Astrocyte (in vitro differentiated cells and primary cell): Measurements from ENCODE around the gene SPTAN1. TPM values are rescaled to one million over a fixed set of nuclear protein-coding genes. Genes with fewer than 3 reads are reported as not detected.

Experiments
- DNase-seq: peaks from one replicate; pipeline ENCODE4 v3.0.0-alpha.2; 2010; ENCODE audit warnings: low read depth
- FAIRE-seq: peaks from 2 replicates; lab custom pipeline; 2011; peaks lifted over from hg19 to GRCh38; lab: Jason Lieb, UNC
- H2AFZ ChIP-seq: 2 replicates; pipeline ENCODE4 v1.6.0; 2012; ENCODE audit warnings: low read depth, low read length, inconsistent platforms
- H3K27ac ChIP-seq: 2 replicates; pipeline ENCODE4 v1.5.1; 2011; ENCODE audit warnings: low read depth, low read length, inconsistent platforms
- H3K27me3 ChIP-seq: 2 replicates; pipeline ENCODE4 v1.6.0; 2011; ENCODE audit warnings: low read length, inconsistent platforms; ENCODE audit not compliant: insufficient read depth
- H3K36me3 ChIP-seq: 2 replicates; pipeline ENCODE4 v1.5.1; 2011; ENCODE audit warnings: low read length, inconsistent platforms; ENCODE audit not compliant: insufficient read depth
- H3K4me1 ChIP-seq: 2 replicates; pipeline ENCODE4 v1.5.1; 2011; ENCODE audit warnings: low read length, inconsistent platforms; ENCODE audit not compliant: insufficient read depth
- H3K4me2 ChIP-seq: 2 replicates; pipeline ENCODE4 v1.6.0; 2012; ENCODE audit warnings: low read length, inconsistent platforms
- H3K4me3 ChIP-seq: 2 replicates; pipeline ENCODE4 v1.5.1; 2011; ENCODE audit warnings: low read depth, mild to moderate bottlenecking, low read length, inconsistent platforms; ENCODE audit not compliant: insufficient read depth
- H3K79me2 ChIP-seq: 2 replicates; pipeline ENCODE4 v1.6.0; 2012; ENCODE audit warnings: mild to moderate bottlenecking, low read length, inconsistent platforms; ENCODE audit not compliant: insufficient read depth
- H3K9ac ChIP-seq: 2 replicates; pipeline ENCODE4 v1.6.0; 2012; ENCODE audit warnings: mild to moderate bottlenecking, low read length, inconsistent platforms
- H3K9me3 ChIP-seq: 2 replicates; pipeline ENCODE4 v1.5.1; 2012; ENCODE audit warnings: low read depth, mild to moderate bottlenecking, low read length, inconsistent platforms; ENCODE audit not compliant: insufficient read depth
- H4K20me1 ChIP-seq: 2 replicates; pipeline ENCODE4 v1.6.0; 2012; ENCODE audit warnings: low read length, inconsistent platforms; ENCODE audit not compliant: insufficient read depth
- H3K27ac Mint-ChIP-seq: one replicate; pipeline ENCODE4 v1.8.0; 2021; ENCODE audit warnings: mild to moderate bottlenecking, mixed read lengths; ENCODE audit not compliant: unreplicated experiment
- H3K27me3 Mint-ChIP-seq: one replicate; pipeline ENCODE4 v1.8.0; 2021; ENCODE audit warnings: low read depth, mixed read lengths; ENCODE audit not compliant: unreplicated experiment
- H3K36me3 Mint-ChIP-seq: one replicate; pipeline ENCODE4 v1.8.0; 2021; ENCODE audit warnings: low read depth, mixed read lengths; ENCODE audit not compliant: unreplicated experiment
- H3K4me1 Mint-ChIP-seq: one replicate; pipeline ENCODE4 v1.8.0; 2021; ENCODE audit warnings: low read depth, mixed read lengths; ENCODE audit not compliant: unreplicated experiment
- H3K4me3 Mint-ChIP-seq: one replicate; pipeline ENCODE4 v1.8.0; 2021; ENCODE audit warnings: mild to moderate bottlenecking, moderate library complexity, mixed read lengths; ENCODE audit not compliant: unreplicated experiment
- H3K9me3 Mint-ChIP-seq: one replicate; pipeline ENCODE4 v1.8.0; 2021; ENCODE audit warnings: mild to moderate bottlenecking, mixed read lengths; ENCODE audit not compliant: unreplicated experiment
- EZH2 ChIP-seq: IDR thresholded peaks from 2 replicates; pipeline ENCODE4 v1.6.1; 2012; ENCODE audit warnings: mild to moderate bottlenecking, low read length, inconsistent platforms; ENCODE audit not compliant: insufficient read depth
- total RNA-seq: library from RNA; stranded (reverse); gene quantifications from 2 replicates; pipeline ENCODE4 v1.2.1, GENCODE V29; 2021
- TF ChIP-seq, protein P1 (sequence below): IDR thresholded peaks from 2 replicates; pipeline ENCODE4 v1.5.1; 2011; ENCODE audit warnings: low read depth, mild to moderate bottlenecking, inconsistent platforms, low read length, moderate library complexity; ENCODE audit not compliant: insufficient read depth

The SPTAN1 gene
- total RNA-seq, 1 donor from 2014 or later, result 604 TPM

DNA sequence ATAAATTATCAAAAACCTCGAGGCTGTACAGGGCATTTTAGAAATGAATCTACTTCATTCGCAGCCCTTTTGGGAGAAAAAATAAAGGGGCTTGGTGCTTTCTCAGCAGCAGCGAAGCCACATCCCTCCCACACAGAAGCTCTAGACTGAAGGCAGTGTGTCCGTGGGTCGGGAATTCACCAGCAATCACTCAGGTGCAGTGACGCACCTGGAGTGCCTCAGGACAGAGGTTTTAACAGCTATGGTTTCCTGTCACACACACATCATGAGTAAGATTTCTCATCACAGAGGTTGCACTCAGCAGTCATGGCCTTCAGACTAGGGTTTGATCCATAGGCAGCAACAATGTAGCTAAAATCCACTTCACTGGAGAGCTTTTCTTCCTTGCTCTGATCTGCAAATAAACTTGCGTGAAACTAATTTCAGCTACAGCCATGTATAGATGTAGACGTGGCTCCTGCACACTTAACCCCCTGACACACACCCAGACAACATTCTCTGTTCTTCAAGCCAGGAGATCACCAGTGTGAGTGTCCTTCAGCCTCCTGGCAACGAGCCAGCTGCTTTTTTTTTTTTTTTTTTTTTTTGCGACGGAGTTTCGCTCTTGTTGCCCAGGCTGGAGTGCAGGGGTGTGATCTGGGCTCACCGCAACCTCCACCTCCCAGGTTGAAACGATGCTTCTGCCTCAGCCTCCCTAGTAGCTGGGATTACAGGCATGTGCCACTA, 69.5 kb downstream of the SPTAN1 start:
- Histone ChIP-seq H3K36me3 (peaks cover 76% of the 10 kb centered on the region), H3K4me3 (no peak overlapping the region), H3K4me2 (no peak overlapping the region), H3K4me1 (no peaks in the 10 kb centered on the region), H3K79me2 (no peaks in the 10 kb centered on the region), H3K27ac (no peak overlapping the region), H4K20me1 (peaks cover 65% of the 10 kb centered on the region), H3K9me3 (no peaks in the 10 kb centered on the region), H3K9ac (no peak overlapping the region), H3K27me3 (no peaks in the 10 kb centered on the region), H2AFZ (no peak overlapping the region)
- FAIRE-seq (no peak), DNase-seq (no peak)
- TF ChIP-seq EZH2, result no peak
- TF ChIP-seq, protein P1, sequence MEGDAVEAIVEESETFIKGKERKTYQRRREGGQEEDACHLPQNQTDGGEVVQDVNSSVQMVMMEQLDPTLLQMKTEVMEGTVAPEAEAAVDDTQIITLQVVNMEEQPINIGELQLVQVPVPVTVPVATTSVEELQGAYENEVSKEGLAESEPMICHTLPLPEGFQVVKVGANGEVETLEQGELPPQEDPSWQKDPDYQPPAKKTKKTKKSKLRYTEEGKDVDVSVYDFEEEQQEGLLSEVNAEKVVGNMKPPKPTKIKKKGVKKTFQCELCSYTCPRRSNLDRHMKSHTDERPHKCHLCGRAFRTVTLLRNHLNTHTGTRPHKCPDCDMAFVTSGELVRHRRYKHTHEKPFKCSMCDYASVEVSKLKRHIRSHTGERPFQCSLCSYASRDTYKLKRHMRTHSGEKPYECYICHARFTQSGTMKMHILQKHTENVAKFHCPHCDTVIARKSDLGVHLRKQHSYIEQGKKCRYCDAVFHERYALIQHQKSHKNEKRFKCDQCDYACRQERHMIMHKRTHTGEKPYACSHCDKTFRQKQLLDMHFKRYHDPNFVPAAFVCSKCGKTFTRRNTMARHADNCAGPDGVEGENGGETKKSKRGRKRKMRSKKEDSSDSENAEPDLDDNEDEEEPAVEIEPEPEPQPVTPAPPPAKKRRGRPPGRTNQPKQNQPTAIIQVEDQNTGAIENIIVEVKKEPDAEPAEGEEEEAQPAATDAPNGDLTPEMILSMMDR, result no peak
- peaks cover 38% of the 10 kb centered on the region for H3K36me3 Mint-ChIP-seq
- no peaks in the 10 kb centered on the region for H3K9me3 Mint-ChIP-seq
- H3K27me3 Mint-ChIP-seq, result no peaks in the 10 kb centered on the region
- H3K4me3 Mint-ChIP-seq, result no peak overlapping the region
- no peaks in the 10 kb centered on the region for H3K4me1 Mint-ChIP-seq
- peak overlapping the region; percentile 53 for H3K27ac Mint-ChIP-seq

DNA sequence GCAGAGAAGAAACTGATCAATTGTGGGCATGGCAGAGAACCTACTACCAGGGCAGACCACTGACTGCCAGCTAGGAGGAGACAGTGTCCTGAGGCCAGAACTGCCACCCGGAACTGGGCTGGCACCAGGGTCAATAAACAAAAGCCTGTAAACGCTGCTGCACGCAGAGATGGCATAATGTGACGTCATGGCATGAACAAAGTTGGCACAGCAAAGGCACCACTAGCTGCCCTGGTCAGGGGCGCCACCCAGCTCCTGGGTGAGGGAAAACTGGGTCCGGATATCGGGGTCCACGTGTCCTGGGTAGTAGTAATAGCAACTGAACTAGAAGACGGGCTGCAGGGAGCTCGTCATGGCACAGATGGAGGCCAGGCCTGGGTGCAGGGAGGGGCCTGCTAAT, 72.2 kb downstream of the SPTAN1 start:
- TF ChIP-seq, protein P1, result no peak
- no peak for TF ChIP-seq EZH2
- Mint-ChIP-seq H3K9me3 (no peaks in the 10 kb centered on the region), H3K4me3 (no peak overlapping the region), H3K27me3 (no peaks in the 10 kb centered on the region), H3K27ac (peak overlapping the region; percentile 18), H3K36me3 (peaks cover 31% of the 10 kb centered on the region), H3K4me1 (peaks cover under 1% of the 10 kb centered on the region)
- no peak for FAIRE-seq
- H3K9ac ChIP-seq, result no peak overlapping the region
- DNase-seq, result no peak
- no peaks in the 10 kb centered on the region for H3K9me3 ChIP-seq
- H3K4me1 ChIP-seq, result no peaks in the 10 kb centered on the region
- no peak overlapping the region for H3K4me2 ChIP-seq
- H3K4me3 ChIP-seq, result no peak overlapping the region
- H4K20me1 ChIP-seq, result peaks cover 77% of the 10 kb centered on the region
- H2AFZ ChIP-seq, result no peak overlapping the region
- H3K27me3 ChIP-seq, result no peaks in the 10 kb centered on the region
- H3K79me2 ChIP-seq, result peaks cover 9% of the 10 kb centered on the region
- H3K27ac ChIP-seq, result no peak overlapping the region
- peaks cover 53% of the 10 kb centered on the region for H3K36me3 ChIP-seq
